NT2/D1 (cell line): ENCODE results near the gene CFAP410.

Source experiments
- YY1 ChIP-seq: IDR thresholded peaks from 2 replicates; pipeline ENCODE4 v1.6.1; 2011; ENCODE audit not compliant: insufficient read length, insufficient read depth
- ZNF274 ChIP-seq: IDR thresholded peaks from 2 replicates; pipeline ENCODE4 v1.6.1; 2011; ENCODE audit warnings: mild to moderate bottlenecking, low read depth, low read length

GRCh38 chr21:44354775-44355771, 15.9 kb upstream of the CFAP410 start:
- TF ChIP-seq ZNF274 = no peak
- TF ChIP-seq YY1 = no peak
